HEK293T (cell line): ENCODE measurements around the gene RPL31.

ENCODE experiments used
- CTCF ChIA-PET: fragments of 350-600 bp; formaldehyde crosslinking; extraction: SDS; loops from one replicate; lab custom pipeline; 2021; ENCODE audit warnings: antibody characterized with exemption, inconsistent platforms; lab: Yijun Ruan, JAX
- POLR2A ChIA-PET: fragments of 350-600 bp; formaldehyde crosslinking; extraction: SDS; loops from one replicate; lab custom pipeline; 2020; ENCODE audit warnings: antibody characterized with exemption, inconsistent platforms; lab: Yijun Ruan, JAX
- DNase-seq: peaks from one replicate; pipeline ENCODE4 v3.0.0; 2012; ENCODE audit warnings: mixed read lengths; ENCODE audit errors: extremely low spot score
- ARNT ChIP-seq: fragments of 450-650 bp; IDR thresholded peaks from 2 replicates; pipeline ENCODE4 v1.6.1; 2017; ENCODE audit warnings: mild to moderate bottlenecking
- BHLHE40 ChIP-seq: fragments of 450-650 bp; IDR thresholded peaks from 2 replicates; pipeline ENCODE4 v1.6.1; 2016; ENCODE audit warnings: mild to moderate bottlenecking, moderate library complexity, borderline replicate concordance
- CTBP1 ChIP-seq: fragments of 450-650 bp; IDR thresholded peaks from 2 replicates; pipeline ENCODE4 v1.6.1; 2016; ENCODE audit warnings: borderline replicate concordance
- ELF4 ChIP-seq: fragments of 450-650 bp; IDR thresholded peaks from 2 replicates; pipeline ENCODE4 v1.6.1; 2017; ENCODE audit warnings: antibody characterized with exemption
- FOXA1 ChIP-seq: fragments of 450-650 bp; IDR thresholded peaks from 2 replicates; pipeline ENCODE4 v1.6.1; 2016; ENCODE audit warnings: mild to moderate bottlenecking
- FOXK2 ChIP-seq: fragments of 450-650 bp; IDR thresholded peaks from 2 replicates; pipeline ENCODE4 v1.6.1; 2016; ENCODE audit warnings: mild to moderate bottlenecking
- FOXM1 ChIP-seq: fragments of 450-650 bp; IDR thresholded peaks from 2 replicates; pipeline ENCODE4 v1.6.1; 2017; ENCODE audit warnings: mild to moderate bottlenecking, borderline replicate concordance
- HDGF ChIP-seq: fragments of 450-650 bp; IDR thresholded peaks from 2 replicates; pipeline ENCODE4 v1.6.1; 2017; ENCODE audit warnings: antibody characterized with exemption, borderline replicate concordance
- L3MBTL2 ChIP-seq: fragments of 450-650 bp; conservative IDR thresholded peaks from 2 replicates; pipeline ENCODE4 v1.6.1; 2016; ENCODE audit warnings: mild to moderate bottlenecking
- LEF1 ChIP-seq: fragments of 450-650 bp; IDR thresholded peaks from 2 replicates; pipeline ENCODE4 v1.6.1; 2017; ENCODE audit warnings: mild to moderate bottlenecking, borderline replicate concordance
- NFRKB ChIP-seq: fragments of 450-650 bp; IDR thresholded peaks from 2 replicates; pipeline ENCODE4 v1.6.1; 2016; ENCODE audit warnings: mild to moderate bottlenecking, moderate library complexity
- PKNOX1 ChIP-seq: fragments of 450-650 bp; IDR thresholded peaks from 2 replicates; pipeline ENCODE4 v1.6.1; 2016
- SP1 ChIP-seq: fragments of 450-650 bp; IDR thresholded peaks from 2 replicates; pipeline ENCODE4 v1.6.1; 2017
- SUZ12 ChIP-seq: fragments of 450-650 bp; IDR thresholded peaks from 2 replicates; pipeline ENCODE4 v1.6.1; 2016; ENCODE audit warnings: mild to moderate bottlenecking
- TARDBP ChIP-seq: fragments of 450-650 bp; IDR thresholded peaks from 2 replicates; pipeline ENCODE4 v1.6.1; 2016
- ZNF384 ChIP-seq: fragments of 450-650 bp; IDR thresholded peaks from 2 replicates; pipeline ENCODE4 v1.6.1; 2016

RPL31 gene

DNA sequence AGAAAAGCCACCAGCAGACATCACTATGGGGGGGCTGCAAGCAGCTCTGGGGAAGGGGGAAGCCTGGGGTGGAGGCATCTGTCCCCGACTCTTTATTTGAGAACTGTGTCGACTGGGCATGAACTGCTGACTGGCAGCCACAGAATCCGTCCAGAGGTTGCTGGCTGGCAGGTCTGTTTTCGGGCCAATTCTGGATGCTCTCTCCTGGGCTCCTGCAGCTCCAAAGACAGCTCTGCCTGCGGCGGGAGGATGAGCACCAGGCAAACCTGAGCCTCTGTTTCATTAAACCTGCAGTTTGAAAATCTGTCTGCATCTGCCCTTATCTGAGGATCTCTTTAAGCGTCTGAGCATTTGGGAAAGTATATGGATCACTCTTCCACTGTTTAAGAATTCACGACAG, 34.4 kb upstream of the RPL31 start:
- CTCF ChIA-PET = interaction anchor here (0.7 kb wide), 1 partner anchor 578 kb away, joined by 3 read pairs; no protein-coding TSS in a partner anchor
- DNase-seq = no peak
- TF ChIP-seq LEF1 (no peak), ELF4 (no peak), PKNOX1 (no peak), CTBP1 (no peak), FOXK2 (no peak), ZNF384 (no peak), FOXA1 (no peak), SP1 (no peak), BHLHE40 (no peak), L3MBTL2 (no peak), HDGF (no peak), NFRKB (no peak), SUZ12 (no peak), ARNT (no peak)
- POLR2A ChIA-PET = no interaction called here

DNA sequence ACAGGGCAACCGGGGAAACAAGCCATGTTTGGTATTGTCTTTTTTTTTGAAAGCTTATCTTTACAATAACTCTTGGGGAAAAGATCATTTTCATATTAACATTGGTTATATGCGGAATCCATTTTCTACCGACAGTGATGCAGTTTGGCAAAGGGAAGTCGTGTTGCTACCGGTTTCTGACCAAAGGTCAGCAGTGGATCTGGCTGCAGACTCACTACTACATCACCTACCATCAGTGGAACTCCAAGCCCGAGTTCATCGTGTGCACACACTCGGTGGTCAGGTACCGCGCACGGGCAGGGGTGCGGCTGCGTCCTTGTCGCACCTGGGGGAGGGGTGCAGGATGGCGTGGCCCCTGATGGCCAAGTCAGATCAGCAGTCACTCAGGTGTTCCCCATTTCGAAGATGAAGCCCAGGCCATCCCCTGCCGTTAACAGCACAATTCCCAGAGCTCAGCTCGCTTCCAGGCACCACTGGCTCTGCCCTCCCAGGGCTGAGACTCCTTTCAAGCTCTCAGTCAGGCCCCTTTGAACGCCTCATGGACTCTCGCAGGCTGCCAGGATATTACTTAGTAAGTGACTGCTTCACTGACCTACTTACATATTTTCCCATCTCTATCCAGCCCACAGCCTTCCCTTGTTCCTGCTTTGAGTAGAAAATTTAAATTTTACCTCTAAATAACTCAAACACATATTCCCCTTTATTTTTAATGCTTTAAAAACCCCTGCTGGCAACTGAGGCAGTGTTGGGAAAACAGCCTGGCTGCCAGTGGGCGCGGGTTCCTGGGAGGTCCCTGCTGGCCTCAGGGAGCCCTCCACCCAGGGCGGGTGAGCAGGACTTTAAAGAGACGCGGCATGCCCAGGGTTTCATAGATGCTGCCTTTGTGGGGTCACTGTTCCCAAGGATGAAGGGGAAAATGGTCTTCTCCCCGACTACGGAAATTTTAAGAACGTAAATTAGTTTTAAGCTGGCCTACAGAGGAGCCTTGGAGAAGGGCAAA, 33.6 kb upstream of the RPL31 start:
- ChIA-PET POLR2A (no interaction called here), CTCF (interaction anchor here (0.7 kb wide), 1 partner anchor 579 kb away, joined by 3 read pairs; no protein-coding TSS in a partner anchor)
- no peak for TF ChIP-seq L3MBTL2
- TF ChIP-seq FOXM1 = no peak
- TF ChIP-seq PKNOX1 = no peak
- TF ChIP-seq CTBP1 = no peak
- TF ChIP-seq ARNT = no peak
- no peak for TF ChIP-seq FOXA1
- no peak for TF ChIP-seq HDGF
- TF ChIP-seq SUZ12 = no peak
- DNase-seq = no peak

- TF ChIP-seq LEF1 = no peak
- TF ChIP-seq NFRKB = no peak
- no peak for TF ChIP-seq ZNF384
- TF ChIP-seq ARNT = no peak
- no peak for TF ChIP-seq TARDBP
- no peak for TF ChIP-seq CTBP1
- TF ChIP-seq FOXM1 = no peak
- no peak for TF ChIP-seq FOXA1
- no peak for TF ChIP-seq PKNOX1
- no peak for TF ChIP-seq FOXK2
- TF ChIP-seq ELF4 = no peak
- TF ChIP-seq BHLHE40 = no peak
- no peak for TF ChIP-seq SUZ12
- TF ChIP-seq HDGF = no peak
- no peak for TF ChIP-seq L3MBTL2
- TF ChIP-seq SP1 = no peak
- CTCF ChIA-PET = no interaction called here
- POLR2A ChIA-PET = no interaction called here
- no peak for DNase-seq
Observed at GRCh38 chr2:100969998-100970397, 32.1 kb upstream of the RPL31 start.

- no peak for DNase-seq
- ChIA-PET CTCF (no interaction called here), POLR2A (no interaction called here)
- TF ChIP-seq SUZ12 = no peak
Observed at GRCh38 chr2:100971221-100971620, 30.9 kb upstream of the RPL31 start.

DNA sequence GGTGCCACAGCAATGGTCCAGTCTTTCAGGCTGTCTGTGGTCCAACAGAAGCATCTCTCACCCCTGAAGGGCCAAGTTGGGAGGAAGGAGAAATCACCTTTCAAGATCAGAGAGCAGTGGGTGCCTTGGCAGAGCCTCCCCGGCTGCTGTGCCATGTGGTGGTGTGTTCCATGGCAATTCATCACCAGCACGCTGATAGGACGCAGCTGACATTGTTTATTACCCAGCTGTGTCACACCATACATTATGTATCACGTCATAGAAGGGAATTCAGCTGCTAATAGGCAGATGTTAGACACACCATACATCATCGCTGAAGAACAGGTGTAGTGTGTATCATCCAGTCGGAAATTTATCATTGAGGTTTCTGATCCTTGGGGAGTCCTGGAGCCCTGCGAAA, 29.6 kb upstream of the RPL31 start:
- TF ChIP-seq FOXM1 (no peak), TARDBP (no peak), FOXK2 (no peak), ZNF384 (no peak), HDGF (no peak), L3MBTL2 (no peak), PKNOX1 (no peak)
- POLR2A ChIA-PET = no interaction called here
- no peak for DNase-seq
- CTCF ChIA-PET = no interaction called here
